Esophagus squamous epithelium (tissue), 4 donors: ENCODE measurements around the gene MED13L.

Experiments
- POLR2A ChIP-seq, 4 donors: fragments of 450-650 bp; IDR thresholded peaks; one replicate each; pipeline ENCODE4 v1.6.1; 2017; ENCODE audit warnings: antibody characterized with exemption in 4 of 4, mild to moderate bottlenecking in 4 of 4, moderate library complexity in 3 of 4
- TF ChIP-seq, protein P1 (sequence below), 6 experiments: fragments of 450-650 bp in 4 of 6; fragments of 200-600 bp in 2 of 6; sonication (generic) in 2 of 6; IDR thresholded peaks; one replicate each; pipeline ENCODE4 v1.5.1; 2016 to 2019; ENCODE audit warnings: antibody characterized with exemption in 6 of 6, mild to moderate bottlenecking in 4 of 6, moderate library complexity in 4 of 6

DNA sequence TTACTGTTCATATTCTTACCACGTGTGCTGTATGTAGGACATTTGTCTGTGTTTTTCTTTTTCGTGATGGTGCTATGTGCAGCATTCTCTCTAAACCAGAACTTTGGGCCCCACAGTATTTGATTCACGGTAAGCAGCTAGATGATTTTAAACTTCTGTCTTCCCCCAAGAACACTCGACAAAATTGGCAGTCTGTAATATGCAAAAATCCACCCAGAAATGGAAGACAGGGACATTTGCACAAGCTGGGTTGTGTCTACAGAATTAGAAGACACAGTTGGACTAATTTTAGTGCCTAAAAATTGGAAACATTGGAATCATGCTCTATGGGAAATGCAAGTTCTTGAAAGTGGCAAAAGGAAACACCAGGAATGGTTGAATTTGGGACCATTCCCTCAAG lies 24.1 kb upstream of the MED13L start:
- TF ChIP-seq, protein P1, sequence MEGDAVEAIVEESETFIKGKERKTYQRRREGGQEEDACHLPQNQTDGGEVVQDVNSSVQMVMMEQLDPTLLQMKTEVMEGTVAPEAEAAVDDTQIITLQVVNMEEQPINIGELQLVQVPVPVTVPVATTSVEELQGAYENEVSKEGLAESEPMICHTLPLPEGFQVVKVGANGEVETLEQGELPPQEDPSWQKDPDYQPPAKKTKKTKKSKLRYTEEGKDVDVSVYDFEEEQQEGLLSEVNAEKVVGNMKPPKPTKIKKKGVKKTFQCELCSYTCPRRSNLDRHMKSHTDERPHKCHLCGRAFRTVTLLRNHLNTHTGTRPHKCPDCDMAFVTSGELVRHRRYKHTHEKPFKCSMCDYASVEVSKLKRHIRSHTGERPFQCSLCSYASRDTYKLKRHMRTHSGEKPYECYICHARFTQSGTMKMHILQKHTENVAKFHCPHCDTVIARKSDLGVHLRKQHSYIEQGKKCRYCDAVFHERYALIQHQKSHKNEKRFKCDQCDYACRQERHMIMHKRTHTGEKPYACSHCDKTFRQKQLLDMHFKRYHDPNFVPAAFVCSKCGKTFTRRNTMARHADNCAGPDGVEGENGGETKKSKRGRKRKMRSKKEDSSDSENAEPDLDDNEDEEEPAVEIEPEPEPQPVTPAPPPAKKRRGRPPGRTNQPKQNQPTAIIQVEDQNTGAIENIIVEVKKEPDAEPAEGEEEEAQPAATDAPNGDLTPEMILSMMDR (IDR thresholded peaks at IDR 0.05), result no peak
- TF ChIP-seq POLR2A (IDR thresholded peaks at IDR 0.05), result no peak
